GM19438 (cell line): ENCODE measurements around the gene SWI5.
"Not testable (repeated sequence)": the region's sequence is repeated elsewhere in the genome, so short reads cannot be mapped to it uniquely, and the experiment has no call there.

Experiments
- ATAC-seq: cut with Tn5 transposase; IDR thresholded peaks from one replicate; pipeline ENCODE4 v1.9.1; 2021; ENCODE audit warnings: low read depth; ENCODE audit not compliant: unreplicated experiment

SWI5 gene

GRCh38 chr9:128275198-128276007, 673 bp upstream of the SWI5 start, which contains the start of gene GOLGA2:
Gene GOLGA2 (minus strand): TSS chr9:128276007. CDS start chr9:128275976, 31 bp downstream.
- ATAC-seq, result peak; percentile 63

GRCh38 chr9:128276574-128277270, 646 bp downstream of the SWI5 start:
- ATAC-seq, result no peak

- ATAC-seq, result not testable (repeated sequence)
These were observed 3.3 kb downstream of the SWI5 start for GRCh38 chr9:128279088-128280073.

- no peak for ATAC-seq
These were observed 4.1 kb downstream of the SWI5 start for GRCh38 chr9:128280084-128280622.

- no peak for ATAC-seq
These were observed 6.4 kb downstream of the SWI5 start for GRCh38 chr9:128282500-128282899.

- ATAC-seq, result no peak
These were observed 9.1 kb downstream of the SWI5 start for GRCh38 chr9:128285033-128285784.

- ATAC-seq, result no peak
These were observed 10.4 kb downstream of the SWI5 start for GRCh38 chr9:128286440-128286839.

- no peak for ATAC-seq
These were observed 12.4 kb downstream of the SWI5 start for GRCh38 chr9:128288273-128289004.

- no peak for ATAC-seq
These were observed 15.9 kb downstream of the SWI5 start for GRCh38 chr9:128292009-128292408.

- no peak for ATAC-seq
These were observed 17.0 kb downstream of the SWI5 start for GRCh38 chr9:128293091-128293490.

GRCh38 chr9:128294142-128294541, 18.1 kb downstream of the SWI5 start:
- ATAC-seq, result no peak

- no peak for ATAC-seq
These were observed 20.5 kb downstream of the SWI5 start for GRCh38 chr9:128296340-128297220.

- no peak for ATAC-seq
These were observed 21.2 kb downstream of the SWI5 start for GRCh38 chr9:128297221-128297773.

- no peak for ATAC-seq
These were observed 22.7 kb downstream of the SWI5 start for GRCh38 chr9:128298535-128299482.

GRCh38 chr9:128304136-128304970, 28.3 kb downstream of the SWI5 start:
- no peak for ATAC-seq

- no peak for ATAC-seq
These were observed 28.9 kb downstream of the SWI5 start for GRCh38 chr9:128304971-128305288.
